SK-N-MC (cell line): Measurements from ENCODE around the gene HADH.

Source experiments
- DNase-seq: peaks from one replicate; pipeline ENCODE4 v3.0.0-alpha.2; 2011; ENCODE audit warnings: low read depth, low spot score
- H3K27ac ChIP-seq: fragments of 200-600 bp; sonication (generic); 2 replicates; pipeline ENCODE4 v1.5.1; 2016; ENCODE audit warnings: mixed run types
- H3K36me3 ChIP-seq: fragments of 200-600 bp; sonication (generic); 2 replicates; pipeline ENCODE4 v1.6.1; 2017; ENCODE audit warnings: antibody characterized with exemption, low read length, mixed read lengths; ENCODE audit not compliant: insufficient read depth
- H3K4me3 ChIP-seq: fragments of 200-600 bp; sonication (generic); 2 replicates; pipeline ENCODE4 v1.5.1; 2016
- H3K9ac ChIP-seq: fragments of 200-600 bp; sonication (generic); 2 replicates; pipeline ENCODE4 v1.8.0; 2017; ENCODE audit warnings: mixed run types, mixed read lengths; ENCODE audit not compliant: insufficient read length
- H3K9me3 ChIP-seq: fragments of 200-600 bp; sonication (generic); 2 replicates; pipeline ENCODE4 v1.6.1; 2017; ENCODE audit warnings: low read depth, mild to moderate bottlenecking, antibody characterized with exemption, low read length, moderate library complexity, mixed read lengths
- EZH2 ChIP-seq: fragments of 200-600 bp; sonication (generic); IDR thresholded peaks from one replicate; pipeline ENCODE4 v1.6.1; 2017; ENCODE audit warnings: antibody characterized with exemption
- FOXP2 ChIP-seq: optimal IDR thresholded peaks from 2 replicates; pipeline ENCODE3; 2011; ENCODE audit warnings: mild to moderate bottlenecking, moderate library complexity; ENCODE audit not compliant: insufficient read depth; ENCODE audit errors: extremely low read length, control extremely low read depth
- POLR2AphosphoS5 ChIP-seq: IDR thresholded peaks from 2 replicates; pipeline ENCODE4 v1.6.1; 2012; ENCODE audit warnings: mild to moderate bottlenecking, low read depth, low read length, borderline replicate concordance

Gene HADH

DNA sequence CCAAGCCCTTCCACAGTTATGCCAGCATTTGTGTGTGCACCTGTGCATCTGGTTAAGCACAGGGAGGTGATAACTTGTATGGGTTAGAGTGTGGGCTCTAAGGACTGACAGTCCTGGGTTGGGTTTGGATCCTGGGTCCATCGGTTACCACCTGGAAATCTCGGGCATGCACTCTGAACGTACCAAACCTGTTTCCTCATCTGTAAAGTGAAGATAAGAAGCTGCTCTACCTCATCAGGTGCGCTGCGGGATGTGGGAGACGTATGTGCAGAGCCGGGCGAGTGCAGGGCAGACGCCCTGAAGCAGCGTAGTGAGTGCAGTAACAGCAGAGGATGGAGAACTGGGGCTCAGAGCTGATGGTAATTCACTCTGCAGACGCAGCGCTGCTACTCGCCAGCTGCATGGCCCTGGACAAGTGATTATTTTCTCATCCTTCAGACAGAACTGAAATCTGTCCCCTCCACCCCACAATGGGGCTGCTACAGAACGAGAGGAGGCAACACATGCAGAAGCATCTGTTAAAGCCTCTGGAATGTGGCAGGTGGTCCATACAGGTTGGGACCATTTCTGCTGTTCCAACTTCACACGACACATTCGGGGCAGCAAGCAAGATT is 64.4 kb downstream of the HADH start:
- no peak for DNase-seq
- Histone ChIP-seq H3K4me3 (no peak overlapping the region), H3K36me3 (peaks cover 6% of the 10 kb centered on the region; the same call in 1 of the 2 replicates), H3K27ac (no peak overlapping the region), H3K9ac (no peak overlapping the region), H3K9me3 (no peaks in the 10 kb centered on the region)
- TF ChIP-seq FOXP2, result no peak
- no peak for TF ChIP-seq POLR2AphosphoS5
- no peak for TF ChIP-seq EZH2

DNA sequence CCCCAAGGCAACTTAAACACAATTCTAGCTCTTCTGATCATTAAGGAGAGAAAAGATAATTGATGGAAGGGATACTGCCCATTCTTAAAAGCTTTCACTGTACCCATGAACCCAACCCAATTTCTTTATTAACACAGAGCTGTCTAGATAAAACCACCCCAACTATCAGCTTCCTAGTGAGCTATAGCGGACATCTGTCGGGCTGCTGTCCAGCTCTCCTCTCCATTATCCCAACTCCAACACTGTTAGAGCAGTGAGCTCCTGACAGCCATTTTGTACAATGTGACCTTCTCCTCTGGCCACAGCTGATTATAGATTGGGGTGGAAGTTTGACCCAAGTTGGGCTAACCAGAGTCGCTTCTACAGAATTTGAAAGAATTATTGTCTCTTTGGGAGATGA is 66.1 kb downstream of the HADH start:
- TF ChIP-seq POLR2AphosphoS5 (no peak), EZH2 (no peak), FOXP2 (no peak)
- DNase-seq, result no peak
- Histone ChIP-seq H3K36me3 (peaks cover 6% of the 10 kb centered on the region; the same call in 1 of the 2 replicates), H3K9ac (no peak overlapping the region), H3K27ac (no peak overlapping the region), H3K4me3 (no peak overlapping the region), H3K9me3 (no peaks in the 10 kb centered on the region)

DNA sequence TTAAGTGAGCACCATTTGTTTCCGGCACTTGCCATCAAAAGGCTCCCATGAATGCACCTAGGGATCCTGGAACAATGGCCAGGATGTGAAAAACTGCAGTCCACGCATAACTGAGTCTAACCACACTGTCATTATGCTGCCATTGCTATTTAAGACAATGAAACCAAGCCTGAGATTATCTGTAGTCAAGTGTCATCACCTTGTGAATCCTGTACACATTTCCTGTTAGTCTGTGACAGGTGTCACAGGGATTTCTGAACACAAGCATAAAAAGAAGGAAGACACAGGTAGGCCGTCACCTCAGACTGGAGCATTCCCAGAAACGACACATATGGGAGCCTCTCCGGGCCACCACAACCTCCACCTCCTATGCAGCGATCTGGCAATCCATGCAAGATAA is 66.7 kb downstream of the HADH start:
- Histone ChIP-seq H3K36me3 (peaks cover 6% of the 10 kb centered on the region; the same call in 1 of the 2 replicates), H3K9me3 (no peaks in the 10 kb centered on the region), H3K27ac (no peak overlapping the region), H3K9ac (no peak overlapping the region), H3K4me3 (no peak overlapping the region)
- no peak for DNase-seq
- TF ChIP-seq EZH2 (no peak), POLR2AphosphoS5 (no peak), FOXP2 (no peak)

DNA sequence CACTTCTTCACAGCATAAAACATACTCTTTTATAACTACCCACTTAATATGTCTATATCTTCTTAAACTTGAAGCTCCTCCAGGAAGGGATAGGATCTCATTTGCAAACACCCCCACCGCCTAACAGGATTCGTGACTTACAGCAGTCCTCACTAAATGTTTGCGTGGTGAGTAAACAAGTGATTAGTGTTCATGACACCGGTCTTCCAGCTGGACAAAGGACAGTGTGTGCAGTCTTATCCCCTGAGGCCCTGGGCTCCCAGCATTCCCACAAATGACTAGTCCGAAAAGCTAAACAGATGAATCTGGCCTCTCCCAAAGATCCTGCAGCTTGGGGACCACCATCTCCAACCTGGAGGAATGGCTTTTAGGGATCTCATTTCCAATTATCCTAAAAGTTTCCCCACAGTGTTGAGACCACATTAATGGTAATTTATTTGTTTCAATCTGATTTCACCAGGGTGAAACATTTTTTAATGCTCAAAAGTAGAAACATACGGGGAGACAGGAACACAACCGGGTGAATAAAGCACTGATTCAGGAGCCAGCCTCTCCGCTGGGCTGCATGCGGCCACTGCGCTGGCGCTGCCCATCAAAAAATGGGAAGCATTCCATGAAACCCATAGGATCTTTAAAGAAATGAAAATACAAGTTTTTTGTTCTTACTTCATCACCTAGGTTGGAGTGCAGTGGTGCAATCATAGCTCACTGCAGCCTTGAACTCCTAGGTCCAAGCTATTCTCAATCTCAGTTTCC is 69.2 kb downstream of the HADH start:
- H3K36me3 ChIP-seq, result peaks cover 5% of the 10 kb centered on the region; the same call in 1 of the 2 replicates

DNA sequence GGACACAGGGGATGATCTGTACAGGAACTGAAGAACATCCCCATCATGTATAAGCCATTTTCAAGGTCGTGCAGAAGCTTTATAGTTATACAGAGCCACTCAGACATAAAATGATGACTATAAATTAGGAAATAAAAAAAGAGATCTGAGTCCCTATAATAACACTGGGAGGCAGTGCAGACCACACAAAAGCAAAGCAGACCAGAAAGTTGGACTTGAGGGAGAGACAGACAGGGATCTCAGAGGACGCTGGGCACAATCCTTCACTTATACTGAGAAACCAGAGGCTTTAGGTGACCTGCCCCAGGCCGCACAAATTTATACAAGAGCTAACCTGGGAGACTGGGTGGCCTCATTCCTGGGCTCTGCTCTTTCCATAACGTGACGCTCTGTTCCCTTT is 70.5 kb downstream of the HADH start:
- Histone ChIP-seq H3K36me3 (no peaks in the 10 kb centered on the region), H3K4me3 (no peak overlapping the region), H3K9ac (no peak overlapping the region), H3K9me3 (no peaks in the 10 kb centered on the region), H3K27ac (no peak overlapping the region)
- TF ChIP-seq EZH2 (no peak), FOXP2 (no peak), POLR2AphosphoS5 (no peak)
- DNase-seq, result no peak

More for the DNA sequence above, 69.2 kb downstream of the HADH start:
- no peak overlapping the region for H3K27ac ChIP-seq
- TF ChIP-seq POLR2AphosphoS5 (no peak), EZH2 (no peak), FOXP2 (no peak)
- H3K4me3 ChIP-seq, result no peak overlapping the region
- no peaks in the 10 kb centered on the region for H3K9me3 ChIP-seq
- H3K9ac ChIP-seq, result no peak overlapping the region
- no peak for DNase-seq

DNA sequence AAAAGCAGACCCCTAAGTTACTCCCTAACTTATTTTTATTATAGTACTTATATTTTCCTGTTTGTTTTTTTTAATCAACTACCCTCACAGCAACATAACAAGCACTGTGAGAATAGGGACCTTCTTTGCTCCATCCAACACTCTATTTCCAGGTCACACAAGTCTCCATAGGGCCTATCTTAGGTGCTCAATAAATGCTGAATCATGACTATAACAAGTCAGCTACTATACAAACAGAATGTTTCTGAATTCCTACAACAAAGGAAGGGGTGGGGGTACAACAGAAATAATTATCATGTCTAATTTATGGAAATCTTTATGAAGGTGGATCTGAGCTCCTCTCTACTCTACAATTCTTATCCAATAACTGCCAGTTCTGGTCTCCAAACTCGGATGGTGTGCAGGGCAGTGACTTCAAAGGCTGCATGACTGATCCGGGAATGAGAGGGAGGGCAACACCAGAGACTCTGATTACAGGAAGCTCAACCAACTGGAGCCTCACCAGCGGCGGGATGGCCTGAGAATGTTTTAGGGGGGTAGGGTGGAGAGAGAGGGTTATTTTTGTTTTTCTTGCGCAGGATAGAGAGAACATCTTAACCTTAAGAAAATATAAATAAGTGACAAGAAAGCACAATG is 71.1 kb downstream of the HADH start:
- no peaks in the 10 kb centered on the region for H3K36me3 ChIP-seq
- no peak for DNase-seq
- H3K9ac ChIP-seq, result no peak overlapping the region
- no peak overlapping the region for H3K27ac ChIP-seq
- H3K4me3 ChIP-seq, result no peak overlapping the region
- TF ChIP-seq FOXP2 (no peak), POLR2AphosphoS5 (no peak), EZH2 (no peak)
- H3K9me3 ChIP-seq, result no peaks in the 10 kb centered on the region

DNA sequence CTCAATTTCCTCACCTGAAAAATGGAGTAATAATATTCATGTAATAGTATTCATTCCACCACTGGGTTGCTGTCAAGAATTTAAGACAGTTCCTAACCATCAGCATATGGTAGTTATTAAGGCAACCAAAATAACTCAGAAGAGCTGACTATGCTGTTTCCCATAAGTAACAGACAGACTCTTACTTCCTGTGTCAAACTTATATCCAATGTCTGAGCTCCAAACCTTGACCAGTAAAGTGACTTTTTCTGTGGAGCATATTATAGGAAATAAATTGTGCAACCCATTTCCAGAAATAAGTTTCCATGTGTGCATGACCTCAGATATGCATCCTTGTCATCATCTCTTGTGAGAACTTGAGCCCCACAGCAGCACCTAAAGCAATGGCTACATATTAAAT is 78.8 kb downstream of the HADH start:
- TF ChIP-seq POLR2AphosphoS5 (peak; percentile 30; the same call in 1 of the 2 replicates), EZH2 (no peak), FOXP2 (no peak)
- H3K27ac ChIP-seq, result peak overlapping the region; percentile 54; the same call in 1 of the 2 replicates
- H3K36me3 ChIP-seq, result peaks cover 5% of the 10 kb centered on the region; the same call in 1 of the 2 replicates
- peak; percentile 55 for DNase-seq
- no peak overlapping the region for H3K9ac ChIP-seq
- H3K4me3 ChIP-seq, result peak overlapping the region; percentile 44
- H3K9me3 ChIP-seq, result no peaks in the 10 kb centered on the region

DNA sequence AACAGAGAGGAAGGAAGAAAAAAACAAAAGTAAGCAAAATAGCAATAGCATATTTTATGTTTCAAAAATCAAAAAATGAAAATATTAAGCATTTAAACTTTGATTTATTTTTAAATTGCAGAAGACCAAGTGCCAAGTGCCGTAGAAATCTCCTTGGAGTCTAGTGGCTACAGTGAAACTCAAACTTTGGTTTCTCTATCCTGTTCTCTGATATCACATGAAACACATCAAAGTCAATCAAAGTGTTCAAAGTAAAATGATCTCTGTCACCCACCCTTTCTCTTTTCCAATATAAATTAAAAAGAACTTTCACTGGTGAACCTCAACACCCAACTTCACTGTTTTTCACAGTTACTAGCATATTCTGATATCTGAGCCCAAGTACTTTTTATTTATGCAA is 81.1 kb downstream of the HADH start:
- H3K9me3 ChIP-seq, result no peaks in the 10 kb centered on the region
- peaks cover 5% of the 10 kb centered on the region; the same call in 1 of the 2 replicates for H3K36me3 ChIP-seq

More for the DNA sequence above, 81.1 kb downstream of the HADH start:
- no peak for DNase-seq
- H3K27ac ChIP-seq, result peak overlapping the region; percentile 83
- H3K4me3 ChIP-seq, result peak overlapping the region; percentile 62
- peak overlapping the region; percentile 51 for H3K9ac ChIP-seq
- TF ChIP-seq EZH2 (no peak), POLR2AphosphoS5 (no peak), FOXP2 (no peak)
